Neuron (in vitro differentiated cells): ENCODE data around the gene NRDE2.

Experiments
- H2AFZ ChIP-seq: one replicate; pipeline ENCODE4 v1.6.1; 2013; ENCODE audit warnings: low read depth, mild to moderate bottlenecking, inconsistent platforms, low read length, moderate library complexity
- H3K27me3 ChIP-seq: one replicate; pipeline ENCODE4 v1.6.1; 2013; ENCODE audit warnings: low read length; ENCODE audit not compliant: insufficient read depth
- H3K36me3 ChIP-seq: one replicate; pipeline ENCODE4 v1.6.1; 2013; ENCODE audit warnings: low read length; ENCODE audit not compliant: insufficient read depth
- H3K4me1 ChIP-seq: one replicate; pipeline ENCODE4 v1.6.1; 2013; ENCODE audit warnings: low read length; ENCODE audit not compliant: insufficient read depth
- H3K4me3 ChIP-seq: 2 replicates; pipeline ENCODE4 v1.5.1; 2013; ENCODE audit warnings: mild to moderate bottlenecking, low read length, moderate library complexity
- H3K9me3 ChIP-seq: one replicate; pipeline ENCODE4 v1.6.1; 2013; ENCODE audit warnings: low read length

NRDE2 gene

GRCh38 chr14:90281756-90282155, 50.0 kb downstream of the NRDE2 start:
- Histone ChIP-seq H3K4me1 (no peaks in the 10 kb centered on the region), H3K36me3 (peaks cover 48% of the 10 kb centered on the region), H3K9me3 (no peaks in the 10 kb centered on the region), H3K27me3 (no peaks in the 10 kb centered on the region), H3K4me3 (no peak overlapping the region), H2AFZ (no peak overlapping the region)

GRCh38 chr14:90281261-90281660, 50.5 kb downstream of the NRDE2 start:
- Histone ChIP-seq H3K36me3 (peaks cover 47% of the 10 kb centered on the region), H3K4me3 (no peak overlapping the region), H3K4me1 (no peaks in the 10 kb centered on the region), H3K9me3 (no peaks in the 10 kb centered on the region), H3K27me3 (no peaks in the 10 kb centered on the region), H2AFZ (no peak overlapping the region)

- H3K4me3 ChIP-seq = no peak overlapping the region
- H2AFZ ChIP-seq = no peak overlapping the region
- no peaks in the 10 kb centered on the region for H3K4me1 ChIP-seq
- no peaks in the 10 kb centered on the region for H3K9me3 ChIP-seq
- H3K27me3 ChIP-seq = no peaks in the 10 kb centered on the region
- H3K36me3 ChIP-seq = peaks cover 51% of the 10 kb centered on the region
These were observed 51.6 kb downstream of the NRDE2 start for GRCh38 chr14:90280096-90280495.

- Histone ChIP-seq H3K27me3 (no peaks in the 10 kb centered on the region), H3K36me3 (peaks cover 54% of the 10 kb centered on the region), H3K4me1 (no peaks in the 10 kb centered on the region), H3K9me3 (no peaks in the 10 kb centered on the region), H2AFZ (no peak overlapping the region), H3K4me3 (no peak overlapping the region)
These were observed 53.3 kb downstream of the NRDE2 start for GRCh38 chr14:90278199-90279175.

GRCh38 chr14:90277581-90278198, 54.1 kb downstream of the NRDE2 start:
- peaks cover 56% of the 10 kb centered on the region for H3K36me3 ChIP-seq

GRCh38 chr14:90276646-90277367, 54.9 kb downstream of the NRDE2 start:
- peaks cover 62% of the 10 kb centered on the region for H3K36me3 ChIP-seq

More at GRCh38 chr14:90277581-90278198, 54.1 kb downstream of the NRDE2 start:
- Histone ChIP-seq H3K4me3 (no peak overlapping the region), H3K27me3 (no peaks in the 10 kb centered on the region), H3K9me3 (no peaks in the 10 kb centered on the region), H2AFZ (no peak overlapping the region), H3K4me1 (no peaks in the 10 kb centered on the region)

GRCh38 chr14:90275820-90276219, 55.9 kb downstream of the NRDE2 start:
- H3K27me3 ChIP-seq = no peaks in the 10 kb centered on the region
- H3K9me3 ChIP-seq = no peaks in the 10 kb centered on the region
- no peaks in the 10 kb centered on the region for H3K4me1 ChIP-seq
- H2AFZ ChIP-seq = no peak overlapping the region
- H3K4me3 ChIP-seq = no peak overlapping the region
- H3K36me3 ChIP-seq = peaks cover 69% of the 10 kb centered on the region

More at GRCh38 chr14:90276646-90277367, 54.9 kb downstream of the NRDE2 start:
- H3K27me3 ChIP-seq = no peaks in the 10 kb centered on the region
- H2AFZ ChIP-seq = no peak overlapping the region
- H3K4me3 ChIP-seq = no peak overlapping the region
- H3K9me3 ChIP-seq = no peaks in the 10 kb centered on the region
- no peaks in the 10 kb centered on the region for H3K4me1 ChIP-seq

- no peaks in the 10 kb centered on the region for H3K9me3 ChIP-seq
- H3K4me3 ChIP-seq = no peak overlapping the region
- peaks cover 72% of the 10 kb centered on the region for H3K36me3 ChIP-seq
- H3K27me3 ChIP-seq = no peaks in the 10 kb centered on the region
- H3K4me1 ChIP-seq = no peaks in the 10 kb centered on the region
- H2AFZ ChIP-seq = no peak overlapping the region
These were observed 56.3 kb downstream of the NRDE2 start for GRCh38 chr14:90275458-90275814.

GRCh38 chr14:90274808-90275457, 56.8 kb downstream of the NRDE2 start:
- Histone ChIP-seq H3K4me1 (no peaks in the 10 kb centered on the region), H2AFZ (no peak overlapping the region), H3K36me3 (peaks cover 74% of the 10 kb centered on the region), H3K27me3 (no peaks in the 10 kb centered on the region), H3K9me3 (no peaks in the 10 kb centered on the region), H3K4me3 (no peak overlapping the region)

- no peak overlapping the region for H2AFZ ChIP-seq
- H3K36me3 ChIP-seq = peaks cover 80% of the 10 kb centered on the region
- H3K4me1 ChIP-seq = no peaks in the 10 kb centered on the region
- no peaks in the 10 kb centered on the region for H3K9me3 ChIP-seq
- H3K4me3 ChIP-seq = no peak overlapping the region
- no peaks in the 10 kb centered on the region for H3K27me3 ChIP-seq
These were observed 57.7 kb downstream of the NRDE2 start for GRCh38 chr14:90274019-90274418.

- H3K9me3 ChIP-seq = no peaks in the 10 kb centered on the region
- peaks cover 79% of the 10 kb centered on the region for H3K36me3 ChIP-seq
These were observed 58.2 kb downstream of the NRDE2 start for GRCh38 chr14:90273532-90273931.

GRCh38 chr14:90272523-90272922, 59.2 kb downstream of the NRDE2 start:
- no peaks in the 10 kb centered on the region for H3K9me3 ChIP-seq
- H2AFZ ChIP-seq = no peak overlapping the region
- no peaks in the 10 kb centered on the region for H3K27me3 ChIP-seq
- H3K36me3 ChIP-seq = peaks cover 79% of the 10 kb centered on the region
- H3K4me3 ChIP-seq = no peak overlapping the region
- H3K4me1 ChIP-seq = no peaks in the 10 kb centered on the region

More at GRCh38 chr14:90273532-90273931, 58.2 kb downstream of the NRDE2 start:
- H3K4me1 ChIP-seq = no peaks in the 10 kb centered on the region
- H2AFZ ChIP-seq = no peak overlapping the region
- no peaks in the 10 kb centered on the region for H3K27me3 ChIP-seq
- H3K4me3 ChIP-seq = no peak overlapping the region
